Measurements from ENCODE around the gene CTBP2. TPM values are rescaled to one million over a fixed set of nuclear protein-coding genes. Genes with fewer than 3 reads are reported as not detected.

CTBP2 gene
- total and polyA plus RNA-seq, 2 donors from 2014 or later: 33.1 to 111 TPM

DNA sequence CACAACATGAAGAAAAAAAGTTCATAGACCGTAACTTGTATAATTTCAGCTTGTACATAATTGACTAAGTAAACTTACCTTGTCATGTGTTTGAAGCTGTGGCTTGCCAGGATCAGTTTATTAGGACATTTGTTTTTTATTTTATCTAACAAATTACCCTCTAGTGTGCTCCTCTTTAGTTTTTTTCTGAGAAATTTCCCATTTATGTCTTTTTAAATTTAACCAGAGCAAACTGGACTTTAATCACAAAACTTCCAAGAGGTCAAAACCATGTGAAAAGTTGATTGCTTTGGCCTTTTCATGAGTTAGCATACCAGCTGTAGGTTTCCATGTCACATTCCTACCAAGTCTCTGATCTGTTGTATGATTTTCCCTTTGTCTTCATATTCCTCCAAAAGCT lies 176.0 kb downstream of the CTBP2 start:
- H3K27me3 ChIP-seq (ENCODE audit: control insufficient read depth, insufficient read depth, low read length): no peaks in the 10 kb centered on the region
- no peak overlapping the region for H3K4me3 ChIP-seq (ENCODE audit: low read length in 3 of 3)
- H3K36me3 ChIP-seq (ENCODE audit: control insufficient read depth in 2 of 3, insufficient read depth in 3 of 3, low read length in 3 of 3): peaks cover 13 to 24% (median 13%) of the 10 kb centered on the region in 3 donors
- intact Hi-C loops (cut with DNase I): no loop called here
- FAIRE-seq (no peak), DNase-seq (no peak)
- TF ChIP-seq, protein P1, sequence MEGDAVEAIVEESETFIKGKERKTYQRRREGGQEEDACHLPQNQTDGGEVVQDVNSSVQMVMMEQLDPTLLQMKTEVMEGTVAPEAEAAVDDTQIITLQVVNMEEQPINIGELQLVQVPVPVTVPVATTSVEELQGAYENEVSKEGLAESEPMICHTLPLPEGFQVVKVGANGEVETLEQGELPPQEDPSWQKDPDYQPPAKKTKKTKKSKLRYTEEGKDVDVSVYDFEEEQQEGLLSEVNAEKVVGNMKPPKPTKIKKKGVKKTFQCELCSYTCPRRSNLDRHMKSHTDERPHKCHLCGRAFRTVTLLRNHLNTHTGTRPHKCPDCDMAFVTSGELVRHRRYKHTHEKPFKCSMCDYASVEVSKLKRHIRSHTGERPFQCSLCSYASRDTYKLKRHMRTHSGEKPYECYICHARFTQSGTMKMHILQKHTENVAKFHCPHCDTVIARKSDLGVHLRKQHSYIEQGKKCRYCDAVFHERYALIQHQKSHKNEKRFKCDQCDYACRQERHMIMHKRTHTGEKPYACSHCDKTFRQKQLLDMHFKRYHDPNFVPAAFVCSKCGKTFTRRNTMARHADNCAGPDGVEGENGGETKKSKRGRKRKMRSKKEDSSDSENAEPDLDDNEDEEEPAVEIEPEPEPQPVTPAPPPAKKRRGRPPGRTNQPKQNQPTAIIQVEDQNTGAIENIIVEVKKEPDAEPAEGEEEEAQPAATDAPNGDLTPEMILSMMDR (IDR thresholded peaks at IDR 0.05; ENCODE audit: borderline replicate concordance, extremely low read depth, insufficient read depth): no peak
- peak overlapping the region in 1 of 2 donors; percentile 13 for H3K27ac ChIP-seq (ENCODE audit: low read depth in 2 of 2, low read length in 2 of 2)
- no peaks in the 10 kb centered on the region for H3K9me3 ChIP-seq (ENCODE audit: control insufficient read depth in 2 of 3, insufficient read depth in 1 of 3, low read length in 3 of 3)
- H3K4me1 ChIP-seq (ENCODE audit: control insufficient read depth in 2 of 3, insufficient read depth in 2 of 3, low read depth in 1 of 3, low read length in 3 of 3): no peaks in the 10 kb centered on the region
- H3K9ac ChIP-seq (ENCODE audit: low read length in 3 of 3): no peak overlapping the region

DNA sequence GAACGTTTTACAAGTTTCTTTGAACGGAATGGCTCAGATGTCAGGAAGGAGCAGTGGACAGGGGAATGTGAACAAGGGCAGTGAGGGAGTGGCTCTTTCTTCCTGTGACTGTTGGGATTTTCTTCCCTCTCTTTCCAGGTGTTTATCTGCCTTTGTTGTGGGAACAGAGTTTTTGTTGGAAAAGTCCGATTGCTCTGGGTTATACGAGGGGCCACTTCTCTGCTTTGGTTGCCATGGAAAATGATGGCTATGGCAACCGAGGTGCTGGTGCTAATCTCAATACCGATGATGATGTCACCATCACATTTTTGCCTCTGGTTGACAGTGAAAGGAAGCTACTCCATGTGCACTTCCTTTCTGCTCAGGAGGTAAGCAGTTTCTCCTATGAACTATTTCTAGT lies 177.0 kb downstream of the CTBP2 start:
- FAIRE-seq (no peak), DNase-seq (peak in 2 of 5 donors; percentile 35 to 40)
- intact Hi-C loops (cut with DNase I): no loop called here
- H3K36me3 ChIP-seq (ENCODE audit: control insufficient read depth in 2 of 3, insufficient read depth in 3 of 3, low read length in 3 of 3): peaks cover 13 to 24% (median 13%) of the 10 kb centered on the region in 3 donors
- H3K27me3 ChIP-seq (ENCODE audit: control insufficient read depth, insufficient read depth, low read length): no peaks in the 10 kb centered on the region
- H3K9ac ChIP-seq (ENCODE audit: low read length in 3 of 3): no peak overlapping the region
- TF ChIP-seq, protein P1 (IDR thresholded peaks at IDR 0.05; ENCODE audit: borderline replicate concordance, extremely low read depth, insufficient read depth): no peak
- H3K4me1 ChIP-seq (ENCODE audit: control insufficient read depth in 2 of 3, insufficient read depth in 2 of 3, low read depth in 1 of 3, low read length in 3 of 3): no peaks in the 10 kb centered on the region
- H3K9me3 ChIP-seq (ENCODE audit: control insufficient read depth in 2 of 3, insufficient read depth in 1 of 3, low read length in 3 of 3): no peaks in the 10 kb centered on the region
- no peak overlapping the region for H3K4me3 ChIP-seq (ENCODE audit: low read length in 3 of 3)
- no peak overlapping the region for H3K27ac ChIP-seq (ENCODE audit: low read depth in 2 of 2, low read length in 2 of 2)

DNA sequence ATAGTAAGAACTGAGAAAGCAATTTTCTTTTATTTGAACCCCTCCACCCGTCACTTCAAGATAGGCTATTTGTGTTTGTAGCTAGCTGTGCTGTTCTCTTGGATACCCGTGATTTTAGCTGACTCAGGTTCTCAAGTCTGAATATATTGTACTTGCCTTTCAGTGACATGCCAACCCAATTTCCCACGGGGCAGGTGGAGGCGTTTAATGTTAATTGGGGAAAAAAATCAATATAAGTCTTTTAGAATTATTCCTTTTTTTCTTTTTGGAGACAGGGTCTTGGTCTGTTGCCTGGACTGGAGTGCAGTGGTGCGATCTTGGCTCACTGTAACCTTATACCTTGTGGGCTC lies 182.0 kb downstream of the CTBP2 start:
- no peaks in the 10 kb centered on the region for H3K27me3 ChIP-seq (ENCODE audit: control insufficient read depth, insufficient read depth, low read length)
- TF ChIP-seq, protein P1 (IDR thresholded peaks at IDR 0.05; ENCODE audit: borderline replicate concordance, extremely low read depth, insufficient read depth): no peak
- DNase-seq (peak in 1 of 5 donors; percentile 33), FAIRE-seq (no peak)
- no peaks in the 10 kb centered on the region for H3K9me3 ChIP-seq (ENCODE audit: control insufficient read depth in 2 of 3, insufficient read depth in 1 of 3, low read length in 3 of 3)
- peaks cover 10 to 18% (median 10%) of the 10 kb centered on the region in 3 donors for H3K36me3 ChIP-seq (ENCODE audit: control insufficient read depth in 2 of 3, insufficient read depth in 3 of 3, low read length in 3 of 3)
- no peak overlapping the region for H3K9ac ChIP-seq (ENCODE audit: low read length in 3 of 3)
- no peak overlapping the region for H3K4me3 ChIP-seq (ENCODE audit: low read length in 3 of 3)
- no peak overlapping the region for H3K27ac ChIP-seq (ENCODE audit: low read depth in 2 of 2, low read length in 2 of 2)
- intact Hi-C loops (cut with DNase I): no loop called here
- H3K4me1 ChIP-seq (ENCODE audit: control insufficient read depth in 2 of 3, insufficient read depth in 2 of 3, low read depth in 1 of 3, low read length in 3 of 3): peaks cover 0 to 2% (median 0%) of the 10 kb centered on the region in 3 donors

Measured in kidney (tissue), 14 donors.